Neuronal stem cell (in vitro differentiated cells): ENCODE results near the gene ZNF639.

ENCODE experiments used
- DNase-seq: peaks from one replicate; pipeline ENCODE4 v3.0.0-alpha.2; 2013; ENCODE audit warnings: low spot score
- H2AFZ ChIP-seq: one replicate; pipeline ENCODE4 v1.6.1; 2013; ENCODE audit warnings: mild to moderate bottlenecking, low read length, inconsistent platforms
- H2AK5ac ChIP-seq: 2 replicates; pipeline ENCODE4 v1.6.1; 2013; ENCODE audit warnings: low read depth, mild to moderate bottlenecking, inconsistent platforms, low read length, moderate library complexity, mixed read lengths
- H2BK120ac ChIP-seq: 2 replicates; pipeline ENCODE4 v1.6.1; 2013; ENCODE audit warnings: low read depth, mild to moderate bottlenecking, inconsistent platforms, low read length, moderate library complexity, mixed read lengths
- H2BK12ac ChIP-seq: one replicate; pipeline ENCODE4 v1.6.1; 2013; ENCODE audit warnings: low read length, inconsistent platforms
- H2BK15ac ChIP-seq: 2 replicates; pipeline ENCODE4 v1.6.1; 2013; ENCODE audit warnings: mild to moderate bottlenecking, low read length, inconsistent platforms, mixed read lengths
- H2BK5ac ChIP-seq: one replicate; pipeline ENCODE4 v1.6.1; 2013; ENCODE audit warnings: inconsistent platforms, mild to moderate bottlenecking, low read length, moderate library complexity
- H3K14ac ChIP-seq: one replicate; pipeline ENCODE4 v1.6.1; 2013; ENCODE audit warnings: low read length, inconsistent platforms
- H3K18ac ChIP-seq: 2 replicates; pipeline ENCODE4 v1.6.1; 2013; ENCODE audit warnings: low read length, inconsistent platforms
- H3K23ac ChIP-seq: 2 replicates; pipeline ENCODE4 v1.6.1; 2013; ENCODE audit warnings: low read depth, mild to moderate bottlenecking, mixed read lengths, low read length, inconsistent platforms; ENCODE audit not compliant: poor library complexity
- H3K27ac ChIP-seq: replicated peaks from 3 replicates; pipeline ENCODE4 v1.5.1; 2013; ENCODE audit warnings: low read length, inconsistent platforms
- H3K27me3 ChIP-seq, 3 experiments: 2 replicates each; pipeline ENCODE4 v1.6.1; 2013; ENCODE audit warnings: low read length in 3 of 3, mild to moderate bottlenecking in 2 of 3, inconsistent platforms in 1 of 3, low read depth in 1 of 3, mixed read lengths in 1 of 3, moderate library complexity in 1 of 3; ENCODE audit not compliant: control insufficient read depth in 3 of 3, insufficient read depth in 3 of 3
- H3K36me3 ChIP-seq, 2 donors: replicated peaks in 1 of 2; 2 replicates each; pipeline ENCODE4 v1.6.1; 2013; ENCODE audit warnings: low read length in 2 of 2; ENCODE audit not compliant: control insufficient read depth in 2 of 2, insufficient read depth in 2 of 2
- H3K4ac ChIP-seq: 2 replicates; pipeline ENCODE4 v1.6.1; 2013; ENCODE audit warnings: inconsistent platforms, mild to moderate bottlenecking, low read length, moderate library complexity
- H3K4me1 ChIP-seq, 2 donors: 1 replicate in 1 of 2; 2 replicates in 1 of 2; pipeline ENCODE4 v1.6.1; 2013; ENCODE audit warnings: low read length in 2 of 2, low read depth in 1 of 2; ENCODE audit not compliant: control insufficient read depth in 2 of 2, insufficient read depth in 1 of 2
- H3K4me2 ChIP-seq: one replicate; pipeline ENCODE4 v1.6.1; 2013; ENCODE audit warnings: mild to moderate bottlenecking, low read length, inconsistent platforms; ENCODE audit not compliant: insufficient read depth, poor library complexity, severe bottlenecking
- H3K4me3 ChIP-seq, 2 donors: 2 replicates each; pipeline ENCODE4 v1.5.1; 2013; ENCODE audit warnings: low read length in 2 of 2, mild to moderate bottlenecking in 2 of 2, inconsistent platforms in 1 of 2, moderate library complexity in 1 of 2
- H3K79me1 ChIP-seq: one replicate; pipeline ENCODE4 v1.6.1; 2013; ENCODE audit warnings: low read depth, mild to moderate bottlenecking, inconsistent platforms, low read length, moderate library complexity
- H3K9ac ChIP-seq: one replicate; pipeline ENCODE4 v1.6.1; 2013; ENCODE audit warnings: mild to moderate bottlenecking, low read depth, low read length, inconsistent platforms; ENCODE audit not compliant: poor library complexity
- H3K9me3 ChIP-seq, 2 donors: replicated peaks in 1 of 2; 2 replicates each; pipeline versions ENCODE3 to v1.6.1; 2013; ENCODE audit warnings: low read length in 2 of 2, mild to moderate bottlenecking in 2 of 2, inconsistent platforms in 1 of 2, low read depth in 1 of 2, mixed read lengths in 1 of 2, moderate library complexity in 1 of 2; ENCODE audit not compliant: control insufficient read depth in 2 of 2, insufficient read depth in 1 of 2
- H4K8ac ChIP-seq: one replicate; pipeline ENCODE4 v1.6.1; 2013; ENCODE audit warnings: low read depth, mild to moderate bottlenecking, inconsistent platforms, low read length, moderate library complexity
- H4K91ac ChIP-seq: one replicate; pipeline ENCODE4 v1.6.1; 2013; ENCODE audit warnings: low read length, low read depth, mild to moderate bottlenecking, inconsistent platforms; ENCODE audit not compliant: poor library complexity
- WGBS, 2 donors: extraction: QIAGEN DNeasy Blood & Tissue Kit; methylation state at CpG; one replicate each; pipeline ENCODE4 v1.1.7; 2013; ENCODE audit warnings: missing lambda C conversion rate in 2 of 2, mixed read lengths in 1 of 2; ENCODE audit not compliant: insufficient read length in 2 of 2, insufficient replicate concordance in 1 of 2; ENCODE audit errors: extremely low coverage in 2 of 2; 5-methylcytosine and 5-hydroxymethylcytosine counted together

The ZNF639 gene

GRCh38 chr3:179286331-179286730 is 36.5 kb upstream of the ZNF639 start:
- H2AK5ac ChIP-seq, result no peak overlapping the region
- H3K14ac ChIP-seq, result no peak overlapping the region
- no peaks in the 10 kb centered on the region for H3K27me3 ChIP-seq
- H2BK120ac ChIP-seq, result no peak overlapping the region
- H3K27ac ChIP-seq, result no peak overlapping the region
- no peak overlapping the region for H3K4ac ChIP-seq
- H3K18ac ChIP-seq, result no peak overlapping the region
- H3K9me3 ChIP-seq, result no peaks in the 10 kb centered on the region
- H2BK5ac ChIP-seq, result no peak overlapping the region
- H4K91ac ChIP-seq, result no peak overlapping the region
- no peak overlapping the region for H2BK12ac ChIP-seq
- no CpG with 5 or more reads among the region's 6 CpGs for WGBS, 2 donors
- no peak overlapping the region for H3K4me3 ChIP-seq
- H3K79me1 ChIP-seq, result no peaks in the 10 kb centered on the region
- H3K4me2 ChIP-seq, result no peak overlapping the region
- no peak overlapping the region for H2AFZ ChIP-seq
- H3K23ac ChIP-seq, result no peak overlapping the region
- no peak for DNase-seq
- H3K4me1 ChIP-seq, result no peaks in the 10 kb centered on the region
- no peak overlapping the region for H2BK15ac ChIP-seq
- no peak overlapping the region for H3K9ac ChIP-seq
- H4K8ac ChIP-seq, result no peak overlapping the region
- no peaks in the 10 kb centered on the region for H3K36me3 ChIP-seq

- no peak overlapping the region for H3K4ac ChIP-seq
- H4K8ac ChIP-seq, result no peak overlapping the region
- H4K91ac ChIP-seq, result no peak overlapping the region
- no peak overlapping the region for H2BK15ac ChIP-seq
- WGBS, 2 donors, result no CpG with 5 or more reads among the region's 4 CpGs
- no peak overlapping the region for H3K4me3 ChIP-seq
- no peak overlapping the region for H3K4me2 ChIP-seq
- H2AFZ ChIP-seq, result no peak overlapping the region
- H3K23ac ChIP-seq, result no peak overlapping the region
- H3K9me3 ChIP-seq, result no peaks in the 10 kb centered on the region
- H3K14ac ChIP-seq, result no peak overlapping the region
- H3K4me1 ChIP-seq, result no peaks in the 10 kb centered on the region
- H3K27me3 ChIP-seq, result no peaks in the 10 kb centered on the region
- H2BK5ac ChIP-seq, result no peak overlapping the region
- no peak overlapping the region for H2BK12ac ChIP-seq
- no peaks in the 10 kb centered on the region for H3K79me1 ChIP-seq
- no peak overlapping the region for H3K18ac ChIP-seq
- H2BK120ac ChIP-seq, result no peak overlapping the region
- no peak overlapping the region for H3K27ac ChIP-seq
- H3K9ac ChIP-seq, result no peak overlapping the region
- no peak for DNase-seq
- H3K36me3 ChIP-seq, result no peaks in the 10 kb centered on the region
- no peak overlapping the region for H2AK5ac ChIP-seq
Measured at GRCh38 chr3:179288845-179289244, 34.0 kb upstream of the ZNF639 start.

- H3K4ac ChIP-seq, result no peak overlapping the region
- no peak overlapping the region for H3K4me2 ChIP-seq
- DNase-seq, result no peak
- no peaks in the 10 kb centered on the region for H3K4me1 ChIP-seq
- no peak overlapping the region for H3K9ac ChIP-seq
- no peak overlapping the region for H3K23ac ChIP-seq
- no peaks in the 10 kb centered on the region for H3K36me3 ChIP-seq
- H2BK5ac ChIP-seq, result no peak overlapping the region
- H4K91ac ChIP-seq, result no peak overlapping the region
- no peak overlapping the region for H3K14ac ChIP-seq
- H3K27me3 ChIP-seq, result no peaks in the 10 kb centered on the region
- no peaks in the 10 kb centered on the region for H3K79me1 ChIP-seq
- H2BK15ac ChIP-seq, result no peak overlapping the region
- no peaks in the 10 kb centered on the region for H3K9me3 ChIP-seq
- no peak overlapping the region for H2AK5ac ChIP-seq
- no peak overlapping the region for H4K8ac ChIP-seq
- no peak overlapping the region for H3K27ac ChIP-seq
- H2AFZ ChIP-seq, result no peak overlapping the region
- no peak overlapping the region for H3K4me3 ChIP-seq
- no peak overlapping the region for H2BK120ac ChIP-seq
- H2BK12ac ChIP-seq, result no peak overlapping the region
- H3K18ac ChIP-seq, result no peak overlapping the region
- no CpG with 5 or more reads among the region's 3 CpGs for WGBS, 2 donors
Measured at GRCh38 chr3:179289295-179289694, 33.5 kb upstream of the ZNF639 start.

- WGBS, 2 donors, result no CpG with 5 or more reads among the region's 2 CpGs
- no peak overlapping the region for H3K14ac ChIP-seq
- H4K91ac ChIP-seq, result no peak overlapping the region
- H3K4me3 ChIP-seq, result no peak overlapping the region
- H2AK5ac ChIP-seq, result no peak overlapping the region
- H3K27ac ChIP-seq, result no peak overlapping the region
- H3K9ac ChIP-seq, result no peak overlapping the region
- no peaks in the 10 kb centered on the region for H3K4me1 ChIP-seq
- no peaks in the 10 kb centered on the region for H3K36me3 ChIP-seq
- no peaks in the 10 kb centered on the region for H3K9me3 ChIP-seq
- no peaks in the 10 kb centered on the region for H3K27me3 ChIP-seq
- H3K4ac ChIP-seq, result no peak overlapping the region
- H2AFZ ChIP-seq, result no peak overlapping the region
- H3K4me2 ChIP-seq, result no peak overlapping the region
- no peak overlapping the region for H2BK5ac ChIP-seq
- no peak overlapping the region for H3K23ac ChIP-seq
- no peak overlapping the region for H2BK120ac ChIP-seq
- no peak overlapping the region for H4K8ac ChIP-seq
- H3K18ac ChIP-seq, result no peak overlapping the region
- no peaks in the 10 kb centered on the region for H3K79me1 ChIP-seq
- H2BK15ac ChIP-seq, result no peak overlapping the region
- DNase-seq, result no peak
- no peak overlapping the region for H2BK12ac ChIP-seq
Measured at GRCh38 chr3:179292450-179292849, 30.4 kb upstream of the ZNF639 start.
